SU-DHL-6 (cell line): ENCODE measurements around the gene DIS3L2.

Experiments used
- H2AFZ ChIP-seq: fragments of 200-600 bp; sonication (generic); 2 replicates; pipeline ENCODE4 v1.6.1; 2014; ENCODE audit warnings: low read depth, mild to moderate bottlenecking, moderate library complexity, mixed read lengths, antibody characterized with exemption, low read length; ENCODE audit not compliant: severe bottlenecking
- H3F3A ChIP-seq: fragments of 200-600 bp; shearing (Covaris generic); 2 replicates; pipeline ENCODE4 v1.6.0; 2016; ENCODE audit warnings: antibody characterized with exemption, mild to moderate bottlenecking; ENCODE audit not compliant: insufficient read depth
- H3K27ac ChIP-seq: fragments of 200-600 bp; sonication (generic); 2 replicates; pipeline ENCODE4 v1.5.1; 2016; ENCODE audit warnings: low read depth, mild to moderate bottlenecking, low read length, moderate library complexity, mixed read lengths
- H3K27me3 ChIP-seq: fragments of 200-600 bp; sonication (generic), shearing (Covaris generic); 2 replicates; pipeline ENCODE4 v1.6.0; 2014; ENCODE audit warnings: mild to moderate bottlenecking, low read length
- H3K36me3 ChIP-seq: fragments of 200-600 bp; sonication (generic); 2 replicates; pipeline ENCODE4 v1.6.1; 2014; ENCODE audit warnings: mild to moderate bottlenecking, low read length, mixed read lengths
- H3K4me2 ChIP-seq: fragments of 300-600, 200-600 bp; shearing (Covaris generic), sonication (generic); 2 replicates; pipeline ENCODE4 v1.6.0; 2014; ENCODE audit warnings: low read length, low read depth, mild to moderate bottlenecking; ENCODE audit not compliant: poor library complexity, severe bottlenecking
- H3K4me3 ChIP-seq: fragments of 200-600 bp; sonication (generic); 2 replicates; pipeline ENCODE4 v1.5.1; 2014; ENCODE audit warnings: antibody characterized with exemption, low read length, mild to moderate bottlenecking, mixed read lengths; ENCODE audit not compliant: insufficient read depth, poor library complexity, severe bottlenecking
- H3K79me2 ChIP-seq: fragments of 200-600 bp; sonication (generic); 2 replicates; pipeline ENCODE4 v1.6.1; 2014; ENCODE audit warnings: mild to moderate bottlenecking, low read length, moderate library complexity; ENCODE audit not compliant: insufficient read depth
- H3K9ac ChIP-seq: fragments of 200-600 bp; sonication (generic); 2 replicates; pipeline ENCODE4 v1.7.0; 2014; ENCODE audit warnings: mild to moderate bottlenecking, low read length
- H3K9me2 ChIP-seq: fragments of 200-600 bp; sonication (generic); replicated peaks from 2 replicates; pipeline ENCODE4 v1.6.1; 2014; ENCODE audit warnings: low read length; ENCODE audit not compliant: insufficient read depth
- H3K9me3 ChIP-seq: fragments of 200-600 bp; sonication (generic); 2 replicates; pipeline ENCODE4 v1.6.1; 2014; ENCODE audit warnings: low read length, mixed read lengths; ENCODE audit not compliant: insufficient read depth
- H4K20me1 ChIP-seq: fragments of 200-600 bp; sonication (generic); 2 replicates; pipeline ENCODE4 v1.6.1; 2014; ENCODE audit warnings: low read depth, mild to moderate bottlenecking, antibody characterized with exemption, low read length, moderate library complexity, mixed read lengths
- CTCF ChIP-seq: fragments of 200-600 bp; sonication (generic); IDR thresholded peaks from one replicate; pipeline ENCODE4 v1.5.1; 2017; ENCODE audit warnings: antibody characterized with exemption, mild to moderate bottlenecking, low read length, moderate library complexity; ENCODE audit not compliant: insufficient read depth, poor library complexity, severe bottlenecking
- EZH2phosphoT487 ChIP-seq: fragments of 200-600 bp; sonication (generic), shearing (Covaris generic); conservative IDR thresholded peaks from 2 replicates; pipeline ENCODE4 v1.6.1; 2018; ENCODE audit warnings: mild to moderate bottlenecking, antibody characterized with exemption, low read length, moderate library complexity, mixed read lengths

The DIS3L2 gene, protein sequence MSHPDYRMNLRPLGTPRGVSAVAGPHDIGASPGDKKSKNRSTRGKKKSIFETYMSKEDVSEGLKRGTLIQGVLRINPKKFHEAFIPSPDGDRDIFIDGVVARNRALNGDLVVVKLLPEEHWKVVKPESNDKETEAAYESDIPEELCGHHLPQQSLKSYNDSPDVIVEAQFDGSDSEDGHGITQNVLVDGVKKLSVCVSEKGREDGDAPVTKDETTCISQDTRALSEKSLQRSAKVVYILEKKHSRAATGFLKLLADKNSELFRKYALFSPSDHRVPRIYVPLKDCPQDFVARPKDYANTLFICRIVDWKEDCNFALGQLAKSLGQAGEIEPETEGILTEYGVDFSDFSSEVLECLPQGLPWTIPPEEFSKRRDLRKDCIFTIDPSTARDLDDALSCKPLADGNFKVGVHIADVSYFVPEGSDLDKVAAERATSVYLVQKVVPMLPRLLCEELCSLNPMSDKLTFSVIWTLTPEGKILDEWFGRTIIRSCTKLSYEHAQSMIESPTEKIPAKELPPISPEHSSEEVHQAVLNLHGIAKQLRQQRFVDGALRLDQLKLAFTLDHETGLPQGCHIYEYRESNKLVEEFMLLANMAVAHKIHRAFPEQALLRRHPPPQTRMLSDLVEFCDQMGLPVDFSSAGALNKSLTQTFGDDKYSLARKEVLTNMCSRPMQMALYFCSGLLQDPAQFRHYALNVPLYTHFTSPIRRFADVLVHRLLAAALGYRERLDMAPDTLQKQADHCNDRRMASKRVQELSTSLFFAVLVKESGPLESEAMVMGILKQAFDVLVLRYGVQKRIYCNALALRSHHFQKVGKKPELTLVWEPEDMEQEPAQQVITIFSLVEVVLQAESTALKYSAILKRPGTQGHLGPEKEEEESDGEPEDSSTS

DNA sequence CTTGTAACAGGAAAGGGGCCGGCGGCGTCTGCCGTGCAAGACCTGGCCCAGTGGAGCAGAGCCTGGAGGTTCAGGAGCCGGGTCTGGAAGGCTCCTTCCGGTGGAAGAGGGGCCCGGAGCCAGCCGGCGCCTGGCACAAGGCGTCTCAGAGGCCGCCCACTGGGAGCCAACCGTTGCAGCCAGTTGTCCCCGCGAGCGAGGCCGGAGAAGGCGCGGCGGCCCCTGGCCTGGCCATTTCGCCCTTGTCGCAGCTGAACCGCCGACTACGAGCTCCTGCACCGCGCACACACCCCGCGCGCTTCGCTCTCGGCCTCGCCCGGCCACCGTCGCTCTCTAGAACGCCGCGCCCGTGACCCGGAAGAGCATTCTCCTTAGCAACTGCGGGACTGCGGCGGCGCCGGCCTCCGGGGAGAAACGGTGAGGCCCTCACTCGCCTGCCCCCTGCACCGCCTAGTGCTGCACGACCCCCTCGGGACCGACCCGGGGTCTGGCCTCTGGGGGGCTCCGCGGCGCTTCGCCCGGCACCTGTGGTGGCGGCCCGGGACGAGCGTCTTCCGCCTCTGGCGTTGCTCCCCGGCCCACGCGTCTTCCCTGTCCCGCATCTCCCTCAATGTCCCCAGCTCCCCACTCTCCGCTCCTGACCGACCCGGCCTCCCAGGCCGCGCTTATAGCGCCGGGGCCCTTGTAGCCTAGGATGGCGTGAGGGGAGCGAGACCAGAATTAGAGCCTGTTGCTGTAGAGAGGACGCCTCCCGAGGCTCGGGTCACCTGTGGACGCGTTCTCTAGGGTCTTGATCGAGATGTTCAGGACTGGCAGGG lies at the start of gene DIS3L2:
TSS of gene DIS3L2 (plus strand) at position 365 of the 818 bp plus-strand sequence. CDS start 53,215 bp downstream, outside the sequence.
- Histone ChIP-seq H3K36me3 (no peaks in the 10 kb centered on the region), H3K27ac (peak within 1 kb of the TSS; percentile 31), H3K79me2 (peaks cover 34% of the 10 kb centered on the region), H3K9me2 (no peaks in the 10 kb centered on the region), H3K27me3 (no peaks in the 10 kb centered on the region), H3F3A (no peaks in the 10 kb centered on the region), H4K20me1 (no peaks in the 10 kb centered on the region), H3K4me2 (peak within 1 kb of the TSS; percentile 61), H3K4me3 (peak within 1 kb of the TSS; percentile 94), H3K9ac (peak within 1 kb of the TSS; percentile 95), H2AFZ (peak within 1 kb of the TSS; percentile 99), H3K9me3 (no peaks in the 10 kb centered on the region)
- TF ChIP-seq EZH2phosphoT487 (no peak), CTCF (no peak)

DNA sequence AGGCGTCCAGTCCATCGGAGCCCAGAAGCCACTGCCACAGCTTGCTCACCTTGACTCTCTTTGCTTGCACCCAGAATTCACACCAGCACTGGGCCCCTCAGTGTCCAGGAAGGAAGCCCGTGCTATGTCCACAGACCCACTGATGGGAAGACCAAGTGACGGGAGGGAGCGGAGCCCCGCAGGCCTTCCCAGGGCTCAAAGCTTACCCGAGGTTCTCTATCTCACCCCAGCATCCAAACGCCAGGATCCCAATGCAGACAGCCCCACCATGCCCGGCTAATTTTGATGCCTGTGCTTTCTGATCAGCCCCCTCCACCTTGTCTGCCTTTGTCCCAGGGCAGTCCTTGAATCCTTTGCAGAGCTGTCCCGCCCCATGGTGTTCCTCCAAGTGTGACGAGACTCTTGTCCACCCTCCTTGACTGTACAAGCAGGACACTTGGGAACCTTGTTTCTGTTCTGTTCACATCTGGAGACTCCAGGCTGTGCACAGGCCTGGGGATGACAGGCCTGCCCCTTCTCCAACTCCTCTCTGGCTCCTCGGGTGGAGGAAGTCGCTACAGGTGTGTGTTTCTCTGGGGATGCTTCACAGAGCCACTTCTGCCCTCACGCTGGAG lies 47.3 kb upstream of the DIS3L2 start:
- no peak overlapping the region for H3K4me2 ChIP-seq
- no peaks in the 10 kb centered on the region for H3K36me3 ChIP-seq
- H3K9ac ChIP-seq: no peak overlapping the region
- H3K27me3 ChIP-seq: no peaks in the 10 kb centered on the region
- H4K20me1 ChIP-seq: no peaks in the 10 kb centered on the region
- H3K27ac ChIP-seq: no peak overlapping the region
- no peaks in the 10 kb centered on the region for H3K9me3 ChIP-seq
- no peak overlapping the region for H3K4me3 ChIP-seq
- no peak for TF ChIP-seq CTCF
- TF ChIP-seq EZH2phosphoT487: no peak
- no peak overlapping the region for H2AFZ ChIP-seq
- no peaks in the 10 kb centered on the region for H3K79me2 ChIP-seq
- H3F3A ChIP-seq: no peaks in the 10 kb centered on the region
- H3K9me2 ChIP-seq: no peaks in the 10 kb centered on the region

GRCh38 chr2:231917280-231918066 lies 44.0 kb upstream of the DIS3L2 start:
- no peak overlapping the region for H3K9ac ChIP-seq
- no peaks in the 10 kb centered on the region for H3K79me2 ChIP-seq
- H3K4me2 ChIP-seq: no peak overlapping the region
- H3K4me3 ChIP-seq: no peak overlapping the region
- H4K20me1 ChIP-seq: no peaks in the 10 kb centered on the region
- H3K9me2 ChIP-seq: no peaks in the 10 kb centered on the region
- TF ChIP-seq EZH2phosphoT487 (no peak), CTCF (no peak)
- H3K27ac ChIP-seq: no peak overlapping the region
- no peaks in the 10 kb centered on the region for H3K9me3 ChIP-seq
- no peaks in the 10 kb centered on the region for H3K27me3 ChIP-seq
- H3K36me3 ChIP-seq: no peaks in the 10 kb centered on the region
- H2AFZ ChIP-seq: no peak overlapping the region
- no peaks in the 10 kb centered on the region for H3F3A ChIP-seq
